Activated naive CD8-positive, alpha-beta T cell treated with anti-CD3 and anti-CD28 coated beads, Interleukin-2, amount 10 ng/mL, durations not matched to agents 7 days and 5 days (primary cell): Measurements from ENCODE around the gene ST6GALNAC1. TPM values are rescaled to one million over a fixed set of nuclear protein-coding genes. Genes with fewer than 3 reads are reported as not detected.

Experiments used
- ATAC-seq: fragments of 150-1000 bp; cut with Tn5 transposase; one replicate; pipeline ENCODE4 v1.10.0; 2021; ENCODE audit warnings: low read depth, moderate library complexity
- POLR2A ChIA-PET: fragments of 350-600 bp; sonication (Branson Sonifier 250); formaldehyde crosslinking; loops from one replicate; lab custom pipeline; 2021; ENCODE audit warnings: antibody characterized with exemption; lab: Charles Lee
- DNase-seq: peaks from one replicate; pipeline ENCODE4 v3.0.0; 2021
- H3K27ac Mint-ChIP-seq: one replicate; pipeline ENCODE4 v1.8.0; 2022; ENCODE audit warnings: mild to moderate bottlenecking, mixed read lengths
- H3K27me3 Mint-ChIP-seq: one replicate; pipeline ENCODE4 v1.8.0; 2022; ENCODE audit warnings: mild to moderate bottlenecking, moderate library complexity, mixed read lengths
- H3K36me3 Mint-ChIP-seq: one replicate; pipeline ENCODE4 v1.8.0; 2021; ENCODE audit warnings: mild to moderate bottlenecking, mixed read lengths
- H3K4me1 Mint-ChIP-seq: one replicate; pipeline ENCODE4 v1.8.0; 2021; ENCODE audit warnings: mixed read lengths
- H3K4me3 Mint-ChIP-seq: one replicate; pipeline ENCODE4 v1.8.0; 2022; ENCODE audit warnings: mild to moderate bottlenecking, moderate library complexity, mixed read lengths
- H3K9me3 Mint-ChIP-seq: one replicate; pipeline ENCODE4 v1.8.0; 2021; ENCODE audit warnings: mixed read lengths
- total RNA-seq, 2 experiments: library from RNA; stranded (reverse); gene quantifications; one replicate each; pipeline ENCODE4 v1.2.3, GENCODE V29; 2021

ST6GALNAC1 gene, protein sequence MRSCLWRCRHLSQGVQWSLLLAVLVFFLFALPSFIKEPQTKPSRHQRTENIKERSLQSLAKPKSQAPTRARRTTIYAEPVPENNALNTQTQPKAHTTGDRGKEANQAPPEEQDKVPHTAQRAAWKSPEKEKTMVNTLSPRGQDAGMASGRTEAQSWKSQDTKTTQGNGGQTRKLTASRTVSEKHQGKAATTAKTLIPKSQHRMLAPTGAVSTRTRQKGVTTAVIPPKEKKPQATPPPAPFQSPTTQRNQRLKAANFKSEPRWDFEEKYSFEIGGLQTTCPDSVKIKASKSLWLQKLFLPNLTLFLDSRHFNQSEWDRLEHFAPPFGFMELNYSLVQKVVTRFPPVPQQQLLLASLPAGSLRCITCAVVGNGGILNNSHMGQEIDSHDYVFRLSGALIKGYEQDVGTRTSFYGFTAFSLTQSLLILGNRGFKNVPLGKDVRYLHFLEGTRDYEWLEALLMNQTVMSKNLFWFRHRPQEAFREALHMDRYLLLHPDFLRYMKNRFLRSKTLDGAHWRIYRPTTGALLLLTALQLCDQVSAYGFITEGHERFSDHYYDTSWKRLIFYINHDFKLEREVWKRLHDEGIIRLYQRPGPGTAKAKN
- not detected for total RNA-seq

DNA sequence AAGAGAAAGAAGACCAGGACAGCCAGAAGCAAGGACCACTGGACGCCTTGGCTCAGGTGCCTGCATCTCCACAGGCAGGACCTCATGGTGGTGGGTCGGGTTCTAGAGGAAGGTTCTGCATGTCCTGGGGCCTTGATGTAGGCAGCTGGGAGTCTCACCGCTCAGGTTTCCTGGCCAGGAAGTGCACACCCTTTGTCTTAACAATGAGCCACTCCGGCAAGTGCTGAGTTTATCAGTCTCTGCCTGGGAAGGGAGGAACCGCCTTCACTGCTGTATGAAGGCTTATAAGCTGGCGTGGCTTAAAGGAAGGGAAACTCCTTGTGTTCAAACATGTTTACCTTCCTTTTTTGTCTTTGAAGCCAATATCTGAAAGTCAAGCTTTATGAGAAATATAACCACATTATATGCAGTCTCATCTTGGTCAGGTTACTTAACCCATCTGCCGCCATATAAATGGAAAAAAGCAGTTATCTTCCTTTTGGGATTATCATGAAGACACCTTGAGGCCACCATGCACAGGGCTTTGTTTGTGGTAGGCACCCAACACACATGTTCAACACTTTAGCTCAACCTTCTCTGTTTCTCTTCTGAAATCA is at the start of gene ST6GALNAC1:
TSS of gene ST6GALNAC1 (minus strand) at position 205 of the 596 bp plus-strand sequence. CDS start at position 86, 119 bp downstream.
- DNase-seq (no peak), ATAC-seq (peak; percentile 65)
- POLR2A ChIA-PET = no interaction called here
- peaks cover 4% of the 10 kb centered on the region for H3K9me3 Mint-ChIP-seq
- H3K27ac Mint-ChIP-seq = no peak within 1 kb of the TSS
- H3K36me3 Mint-ChIP-seq = no peaks in the 10 kb centered on the region
- H3K27me3 Mint-ChIP-seq = peaks cover 15% of the 10 kb centered on the region
- H3K4me1 Mint-ChIP-seq = peaks cover 3% of the 10 kb centered on the region
- H3K4me3 Mint-ChIP-seq = no peak within 1 kb of the TSS

DNA sequence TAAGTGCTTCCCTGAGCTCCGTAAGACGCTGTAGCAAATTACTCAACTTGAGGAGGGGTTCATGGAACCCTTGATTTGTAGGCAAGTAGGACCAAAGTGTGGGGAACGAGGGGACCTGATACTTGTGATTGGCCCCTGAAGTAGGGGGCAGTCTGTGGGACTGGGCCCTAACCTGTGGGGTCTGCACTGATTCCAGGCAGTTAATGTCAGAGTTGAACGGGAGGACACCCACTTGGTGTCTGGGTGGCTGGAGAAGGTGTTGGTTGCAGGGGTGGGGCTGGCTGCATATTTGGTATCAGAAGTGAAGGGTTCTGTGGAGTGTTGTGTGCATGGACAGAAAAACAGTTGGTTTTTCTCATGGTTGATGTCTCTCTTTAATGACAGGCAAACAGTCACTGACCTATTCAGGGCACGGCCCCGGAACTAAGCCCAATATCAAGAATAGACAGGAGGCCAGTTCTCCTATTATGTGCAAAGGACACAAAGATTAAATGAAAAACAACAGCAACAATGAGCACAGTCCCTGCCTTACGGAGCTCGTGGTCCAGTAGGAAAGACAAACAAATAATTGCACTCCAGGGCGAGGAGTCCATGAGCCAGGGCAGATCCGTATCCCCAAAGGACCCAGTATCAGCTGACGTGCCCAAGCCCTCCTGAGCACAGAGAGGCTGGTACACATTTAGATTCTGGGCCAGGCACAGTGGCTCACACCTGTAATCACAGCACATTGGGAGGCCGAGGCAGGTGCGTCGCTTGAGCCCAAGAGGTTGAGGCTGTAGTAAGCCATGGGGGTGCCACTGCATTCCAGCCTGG is 48.0 kb upstream of the ST6GALNAC1 start:
- H3K4me1 Mint-ChIP-seq = peaks cover 10% of the 10 kb centered on the region
- no peak for DNase-seq
- POLR2A ChIA-PET = no interaction called here

DNA sequence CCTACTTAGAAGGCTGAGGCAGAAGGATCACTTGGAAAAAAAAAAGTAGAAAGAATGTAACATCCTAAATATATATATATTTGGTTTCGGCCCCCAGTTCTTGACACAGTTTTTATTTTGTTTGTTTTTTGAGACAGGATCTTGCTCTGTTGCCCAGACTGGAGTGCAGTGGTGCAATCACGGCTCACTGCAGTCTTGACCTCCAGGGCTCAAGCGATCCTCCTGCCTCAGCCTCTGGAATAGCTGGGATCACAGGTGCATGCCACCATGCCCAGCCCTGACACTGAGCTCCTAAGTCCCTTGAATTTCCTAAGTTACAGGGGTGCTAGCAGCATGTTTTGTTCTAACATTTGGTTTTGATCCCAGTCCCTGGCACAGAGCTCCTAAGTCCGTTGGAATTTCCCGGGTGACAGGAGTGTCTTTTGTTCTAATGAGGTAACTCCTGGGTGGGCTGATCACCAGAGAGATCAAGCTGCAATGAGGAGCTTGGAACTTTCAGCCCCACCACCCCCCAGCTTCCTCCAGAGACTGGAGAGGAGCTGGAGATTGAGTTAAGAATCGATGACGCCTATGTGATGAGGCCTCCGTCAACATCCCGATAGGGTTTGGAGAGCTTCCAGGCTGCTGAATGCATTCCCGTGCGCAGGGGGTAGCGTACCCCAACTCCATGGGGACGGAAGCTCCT is 47.2 kb upstream of the ST6GALNAC1 start:
- no peak for DNase-seq
- POLR2A ChIA-PET = interaction anchor here (0.5 kb wide), 1 partner anchor 12 kb away, joined by 4 read pairs; no protein-coding TSS in a partner anchor
- peaks cover 2% of the 10 kb centered on the region for H3K36me3 Mint-ChIP-seq
- H3K27me3 Mint-ChIP-seq = no peaks in the 10 kb centered on the region
- H3K27ac Mint-ChIP-seq = no peak overlapping the region
- H3K4me1 Mint-ChIP-seq = peaks cover 6% of the 10 kb centered on the region
- no peaks in the 10 kb centered on the region for H3K9me3 Mint-ChIP-seq
- no peak overlapping the region for H3K4me3 Mint-ChIP-seq
- ATAC-seq = no peak

More for the DNA sequence above, 48.0 kb upstream of the ST6GALNAC1 start:
- Mint-ChIP-seq H3K4me3 (no peak overlapping the region), H3K36me3 (peaks cover 2% of the 10 kb centered on the region), H3K9me3 (no peaks in the 10 kb centered on the region), H3K27me3 (no peaks in the 10 kb centered on the region), H3K27ac (no peak overlapping the region)
- no peak for ATAC-seq

DNA sequence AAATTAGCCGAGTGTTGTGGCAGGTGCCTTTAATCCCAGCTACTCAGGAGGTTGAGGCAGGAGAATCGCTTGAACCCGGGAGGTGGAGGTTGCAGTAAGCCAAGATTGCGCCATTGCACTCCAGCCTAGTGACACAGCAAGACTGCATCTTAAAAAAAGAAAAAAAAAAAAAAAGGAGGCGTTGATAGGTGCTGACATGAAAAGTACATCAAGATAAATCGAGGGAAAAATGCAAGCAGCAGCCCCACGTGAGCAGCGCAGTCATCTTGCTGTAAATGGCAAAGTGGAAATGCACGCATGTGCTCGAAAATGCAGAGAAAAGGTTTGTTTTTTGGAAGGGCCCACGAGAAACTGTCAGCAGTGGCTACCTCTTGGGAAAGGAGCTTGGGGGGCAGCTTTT is 46.3 kb upstream of the ST6GALNAC1 start:
- DNase-seq (no peak), ATAC-seq (no peak)
- no peaks in the 10 kb centered on the region for H3K27me3 Mint-ChIP-seq
- H3K9me3 Mint-ChIP-seq = no peaks in the 10 kb centered on the region
- H3K4me1 Mint-ChIP-seq = no peaks in the 10 kb centered on the region
- H3K36me3 Mint-ChIP-seq = no peaks in the 10 kb centered on the region
- no peak overlapping the region for H3K27ac Mint-ChIP-seq
- no peak overlapping the region for H3K4me3 Mint-ChIP-seq
- POLR2A ChIA-PET = no interaction called here

DNA sequence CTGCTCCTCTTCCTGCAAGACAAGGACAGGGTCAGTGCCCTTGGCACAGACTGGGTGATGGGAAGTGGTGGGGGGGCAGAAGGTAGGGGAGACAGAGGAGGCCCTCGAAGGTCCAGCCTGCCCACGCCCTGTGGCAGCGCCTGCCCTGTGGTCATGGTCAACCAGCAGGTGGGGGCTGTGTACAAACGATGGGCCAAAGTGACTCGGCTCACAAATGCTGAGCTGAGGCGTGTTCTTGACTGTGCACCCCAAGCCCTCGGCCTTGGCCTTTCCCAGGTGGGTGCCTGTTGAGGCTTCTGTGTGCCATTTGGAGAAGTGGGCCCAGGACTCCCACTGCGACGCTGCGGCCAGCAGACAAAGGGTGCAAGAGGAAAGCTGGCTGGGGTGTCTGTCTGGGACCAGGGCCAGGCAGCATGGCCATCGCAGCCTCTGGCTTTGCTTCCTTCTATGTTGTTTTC is 44.6 kb upstream of the ST6GALNAC1 start:
- POLR2A ChIA-PET = no interaction called here
- Mint-ChIP-seq H3K36me3 (no peaks in the 10 kb centered on the region), H3K27me3 (no peaks in the 10 kb centered on the region), H3K27ac (no peak overlapping the region), H3K4me3 (no peak overlapping the region), H3K4me1 (no peaks in the 10 kb centered on the region), H3K9me3 (no peaks in the 10 kb centered on the region)
- DNase-seq = no peak
- no peak for ATAC-seq

DNA sequence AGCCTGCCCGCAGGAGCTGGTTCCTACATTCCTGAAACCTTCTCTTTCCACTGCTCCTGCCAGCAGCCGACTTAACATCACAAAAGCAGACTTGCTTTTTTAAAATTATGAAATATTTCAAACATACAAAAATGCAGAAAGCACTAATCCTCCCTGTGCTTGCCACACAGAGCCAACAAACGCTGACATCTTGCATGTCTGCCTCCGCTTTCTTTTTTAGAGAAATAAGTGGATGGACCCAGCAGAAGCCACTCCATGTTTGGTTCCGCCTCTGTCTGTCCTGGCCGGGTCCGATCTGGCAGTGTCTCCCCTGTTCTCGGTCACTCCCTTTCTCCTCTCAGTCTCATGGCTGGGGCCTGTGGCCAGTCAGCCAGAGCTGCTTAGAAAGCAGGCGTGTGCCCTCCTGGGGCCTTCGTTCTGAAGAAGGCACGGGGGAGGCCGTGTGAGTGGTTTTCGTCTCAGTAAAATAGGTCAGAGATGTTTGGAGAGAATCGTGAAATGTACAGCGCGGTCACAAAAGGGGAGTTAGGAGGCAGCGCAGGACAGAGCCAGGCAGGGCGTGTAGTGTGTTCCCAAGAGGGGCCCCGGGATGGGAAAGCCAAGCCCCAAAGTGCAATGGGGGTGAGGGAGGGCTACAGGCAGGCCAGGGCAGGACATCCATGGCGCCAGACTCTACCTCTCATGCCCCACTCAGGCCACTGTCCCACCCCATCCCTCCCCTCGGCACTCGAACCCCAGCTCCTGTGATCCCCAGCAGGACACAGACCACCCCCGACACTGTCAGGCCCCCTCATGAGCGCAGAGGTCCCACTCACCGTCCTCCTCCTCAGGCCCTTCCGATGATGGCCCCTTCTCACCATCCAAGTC is 44.0 kb upstream of the ST6GALNAC1 start:
- Mint-ChIP-seq H3K27ac (no peak overlapping the region), H3K4me1 (no peaks in the 10 kb centered on the region), H3K27me3 (no peaks in the 10 kb centered on the region), H3K9me3 (no peaks in the 10 kb centered on the region), H3K36me3 (no peaks in the 10 kb centered on the region), H3K4me3 (no peak overlapping the region)
- no peak for DNase-seq
- POLR2A ChIA-PET = no interaction called here
- no peak for ATAC-seq

DNA sequence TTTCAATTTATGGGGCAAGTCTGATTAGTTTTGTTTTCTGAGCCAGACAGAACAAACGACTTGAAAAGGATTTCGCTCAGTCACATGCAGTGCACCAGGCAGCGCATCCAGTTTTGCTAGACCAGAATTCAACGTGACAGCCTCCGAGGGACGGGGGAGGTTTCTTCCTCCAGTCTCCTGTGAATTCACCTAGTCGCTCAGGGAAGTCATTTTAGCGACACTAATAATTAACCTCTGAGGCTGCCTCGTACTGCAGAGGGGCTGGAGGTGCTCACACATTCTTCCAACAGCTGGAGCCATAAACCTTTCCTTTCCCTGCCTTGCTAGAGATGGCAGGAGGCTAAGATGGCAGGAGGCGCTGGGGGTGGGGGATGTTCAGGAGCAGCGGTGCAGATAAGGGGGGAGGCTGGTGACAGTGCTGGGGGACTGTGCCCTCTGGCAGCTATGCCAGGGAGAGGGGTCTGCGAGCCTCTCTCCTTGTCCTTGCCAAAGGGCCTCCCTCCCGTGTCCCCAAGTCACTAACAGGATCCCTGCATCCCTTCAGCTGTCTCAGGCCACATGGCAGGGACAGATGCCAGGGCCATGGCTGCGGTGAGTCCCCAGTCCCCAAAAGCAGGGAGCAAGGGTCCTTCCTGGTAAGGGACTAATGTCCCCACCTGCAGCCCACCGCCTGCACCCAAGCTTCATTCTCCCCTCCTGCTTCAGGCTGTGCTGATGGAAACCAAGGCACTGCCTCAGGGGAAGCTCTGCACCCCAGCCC is 43.2 kb upstream of the ST6GALNAC1 start:
- H3K27me3 Mint-ChIP-seq = no peaks in the 10 kb centered on the region
- ATAC-seq (no peak), DNase-seq (no peak)
- H3K4me1 Mint-ChIP-seq = no peaks in the 10 kb centered on the region
- H3K36me3 Mint-ChIP-seq = no peaks in the 10 kb centered on the region
- no peaks in the 10 kb centered on the region for H3K9me3 Mint-ChIP-seq
- POLR2A ChIA-PET = no interaction called here
- no peak overlapping the region for H3K27ac Mint-ChIP-seq
- no peak overlapping the region for H3K4me3 Mint-ChIP-seq

DNA sequence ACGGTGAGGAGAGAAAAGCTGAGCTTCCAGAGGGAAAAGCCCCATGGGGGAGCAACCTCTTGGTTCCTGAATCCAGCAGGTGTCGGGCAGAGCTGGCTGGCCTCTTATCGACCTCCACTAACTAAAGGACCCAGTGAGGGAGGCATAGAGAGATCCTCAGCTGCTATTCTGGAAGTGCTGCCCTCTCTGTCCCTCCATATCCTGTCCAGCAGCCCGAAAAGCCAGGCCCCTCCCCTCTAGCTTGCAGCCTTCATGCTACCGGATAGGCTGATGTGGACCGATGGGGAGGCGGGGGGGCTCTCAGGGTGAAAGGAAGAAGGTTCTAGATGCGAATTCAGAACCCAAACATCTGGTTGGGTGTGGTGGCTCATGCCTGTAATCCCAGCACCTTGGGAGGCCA is 42.3 kb upstream of the ST6GALNAC1 start:
- Mint-ChIP-seq H3K9me3 (no peaks in the 10 kb centered on the region), H3K27ac (no peak overlapping the region), H3K36me3 (no peaks in the 10 kb centered on the region), H3K4me3 (no peak overlapping the region), H3K4me1 (peaks cover 4% of the 10 kb centered on the region), H3K27me3 (no peaks in the 10 kb centered on the region)
- no peak for DNase-seq
- ATAC-seq = no peak
- POLR2A ChIA-PET = no interaction called here

DNA sequence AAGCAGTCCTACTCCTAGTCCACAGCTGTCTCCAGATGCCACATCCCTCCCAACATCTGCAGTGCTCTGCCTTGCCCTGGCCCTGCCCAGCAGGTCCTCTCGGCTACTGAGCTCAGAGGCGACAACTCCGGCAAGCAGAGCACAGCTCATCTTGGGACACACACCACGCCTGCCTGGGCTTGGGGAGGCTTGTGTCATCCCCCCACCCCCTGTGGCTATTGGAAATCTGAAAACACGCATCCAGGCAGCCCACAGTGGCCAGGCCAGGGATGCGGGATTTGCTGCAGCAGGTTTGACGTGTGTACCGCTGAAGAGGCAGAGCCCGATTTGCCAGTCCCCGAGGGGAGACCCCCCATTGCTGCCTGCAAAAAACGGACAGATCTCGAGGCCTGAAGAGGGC is 41.8 kb upstream of the ST6GALNAC1 start:
- Mint-ChIP-seq H3K27me3 (no peaks in the 10 kb centered on the region), H3K9me3 (no peaks in the 10 kb centered on the region), H3K36me3 (no peaks in the 10 kb centered on the region), H3K27ac (no peak overlapping the region), H3K4me1 (peaks cover 4% of the 10 kb centered on the region), H3K4me3 (no peak overlapping the region)
- ATAC-seq (no peak), DNase-seq (no peak)
- POLR2A ChIA-PET = interaction anchor here (1.4 kb wide), 1 partner anchor 13 kb away, joined by 4 read pairs; no protein-coding TSS in a partner anchor

DNA sequence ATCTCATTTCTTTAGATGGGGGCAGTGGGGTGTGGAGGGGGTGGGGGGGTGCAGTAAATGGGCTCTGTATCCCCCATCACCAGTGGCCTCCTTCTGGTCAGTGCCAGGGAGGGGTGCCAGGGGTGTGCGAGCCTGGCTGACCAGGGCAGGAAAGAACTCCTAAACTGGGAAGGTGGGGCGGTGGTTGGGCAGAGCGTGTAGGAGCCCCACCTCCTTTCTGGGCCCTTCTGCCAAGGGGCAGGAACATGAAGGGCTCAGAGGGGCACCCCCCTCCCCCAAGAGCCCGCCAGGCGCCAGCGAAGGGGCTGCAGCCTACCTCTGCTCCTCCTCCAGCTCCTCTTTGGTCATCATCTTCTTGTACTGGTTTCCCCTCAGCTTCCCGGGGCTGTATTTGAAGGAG is 41.2 kb upstream of the ST6GALNAC1 start:
- H3K4me1 Mint-ChIP-seq = peaks cover 4% of the 10 kb centered on the region
- ATAC-seq (no peak), DNase-seq (no peak)
- no peak overlapping the region for H3K27ac Mint-ChIP-seq
- H3K27me3 Mint-ChIP-seq = no peaks in the 10 kb centered on the region
- H3K36me3 Mint-ChIP-seq = no peaks in the 10 kb centered on the region
- no peaks in the 10 kb centered on the region for H3K9me3 Mint-ChIP-seq
- POLR2A ChIA-PET = interaction anchor here (1.4 kb wide), 1 partner anchor 13 kb away, joined by 4 read pairs; no protein-coding TSS in a partner anchor
- no peak overlapping the region for H3K4me3 Mint-ChIP-seq

DNA sequence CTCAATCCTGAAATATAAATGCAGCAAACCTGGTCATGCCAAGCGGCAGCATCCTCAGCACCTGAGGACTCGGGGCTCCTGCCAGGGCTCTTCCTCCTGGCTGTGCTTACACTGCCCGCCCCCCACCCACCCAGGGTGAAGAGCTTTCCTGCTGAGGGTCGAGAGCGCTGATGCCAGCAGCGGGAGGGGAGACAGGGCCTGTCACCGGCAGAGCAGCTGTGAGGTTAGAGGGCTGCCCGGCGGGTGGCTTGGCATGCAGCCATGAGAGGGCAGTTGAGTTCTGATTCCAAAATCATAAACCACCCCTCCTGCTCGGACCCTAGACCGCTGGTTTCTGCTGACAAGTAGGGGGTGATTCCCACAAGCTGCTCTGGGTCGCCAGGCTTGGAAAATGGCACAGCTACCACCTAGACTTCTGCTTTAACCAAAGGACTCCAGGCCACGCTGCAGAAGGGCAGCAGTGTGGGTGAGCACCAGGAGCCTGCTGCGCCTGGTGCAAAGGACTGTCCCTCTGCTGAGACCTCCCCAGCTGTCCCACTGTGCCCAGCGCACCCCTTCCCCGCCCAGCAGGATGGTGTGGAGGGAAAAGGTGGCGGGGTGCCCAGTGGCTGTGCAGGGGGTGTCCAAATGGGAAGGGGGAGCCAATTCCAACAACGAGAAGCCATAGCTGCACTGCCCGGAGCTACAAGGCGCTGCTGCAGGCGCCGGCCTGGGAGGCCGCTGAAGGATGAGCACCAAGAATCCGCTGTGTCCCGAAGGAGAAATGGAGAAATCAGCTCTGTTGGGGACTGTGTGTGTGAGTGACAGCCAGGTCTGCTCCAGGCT is 40.6 kb upstream of the ST6GALNAC1 start:
- Mint-ChIP-seq H3K4me3 (no peak overlapping the region), H3K36me3 (peaks cover 3% of the 10 kb centered on the region), H3K9me3 (no peaks in the 10 kb centered on the region), H3K4me1 (peaks cover 4% of the 10 kb centered on the region), H3K27me3 (no peaks in the 10 kb centered on the region), H3K27ac (no peak overlapping the region)
- DNase-seq (no peak), ATAC-seq (no peak)
- POLR2A ChIA-PET = interaction anchor here (0.6 to 1.4 kb wide), 2 partner anchors 12 to 183 kb away, joined by 3 to 4 read pairs; partner anchors contain the start of gene RHBDF2
